Type B pancreatic cell (in vitro differentiated cells): Measurements from ENCODE around the gene MYLK2. TPM values are rescaled to one million over a fixed set of nuclear protein-coding genes. Genes with fewer than 3 reads are reported as not detected.

Source experiments
- DNase-seq: peaks from one replicate; pipeline ENCODE4 v3.0.0; 2021; ENCODE audit warnings: mixed read lengths; ENCODE audit not compliant: unreplicated experiment; ENCODE audit errors: extremely low spot score
- H3K27ac Mint-ChIP-seq: 2 replicates; pipeline ENCODE4 v1.8.0; 2021; ENCODE audit warnings: mild to moderate bottlenecking, mixed read lengths
- H3K27me3 Mint-ChIP-seq: 2 replicates; pipeline ENCODE4 v1.8.0; 2021; ENCODE audit warnings: mixed read lengths
- H3K36me3 Mint-ChIP-seq: 2 replicates; pipeline ENCODE4 v1.8.0; 2021; ENCODE audit warnings: mixed read lengths
- H3K4me1 Mint-ChIP-seq: one replicate; pipeline ENCODE4 v1.8.0; 2021; ENCODE audit warnings: mixed read lengths; ENCODE audit not compliant: unreplicated experiment
- H3K4me3 Mint-ChIP-seq: 2 replicates; pipeline ENCODE4 v1.8.0; 2021; ENCODE audit warnings: mild to moderate bottlenecking, mixed read lengths
- H3K9me3 Mint-ChIP-seq: 2 replicates; pipeline ENCODE4 v1.8.0; 2021; ENCODE audit warnings: mixed read lengths
- total RNA-seq: library from RNA; stranded (reverse); gene quantifications from 2 replicates; pipeline ENCODE4 v1.2.1, GENCODE V29; 2021; ENCODE audit warnings: low replicate concordance
- TF ChIP-seq, protein P1 (sequence below): fragments of 200-600 bp; sonication (generic); conservative IDR thresholded peaks from 2 replicates; pipeline ENCODE4 v1.5.0; 2021; ENCODE audit warnings: antibody characterized with exemption, mild to moderate bottlenecking

The MYLK2 gene
- total RNA-seq, 1 donor from 2014 or later, result 0.77 TPM

GRCh38 chr20:31816221-31816620 is 2.9 kb upstream of the MYLK2 start:
- H3K36me3 Mint-ChIP-seq, result no peaks in the 10 kb centered on the region
- H3K4me1 Mint-ChIP-seq, result peaks cover 18% of the 10 kb centered on the region
- TF ChIP-seq, protein P1, sequence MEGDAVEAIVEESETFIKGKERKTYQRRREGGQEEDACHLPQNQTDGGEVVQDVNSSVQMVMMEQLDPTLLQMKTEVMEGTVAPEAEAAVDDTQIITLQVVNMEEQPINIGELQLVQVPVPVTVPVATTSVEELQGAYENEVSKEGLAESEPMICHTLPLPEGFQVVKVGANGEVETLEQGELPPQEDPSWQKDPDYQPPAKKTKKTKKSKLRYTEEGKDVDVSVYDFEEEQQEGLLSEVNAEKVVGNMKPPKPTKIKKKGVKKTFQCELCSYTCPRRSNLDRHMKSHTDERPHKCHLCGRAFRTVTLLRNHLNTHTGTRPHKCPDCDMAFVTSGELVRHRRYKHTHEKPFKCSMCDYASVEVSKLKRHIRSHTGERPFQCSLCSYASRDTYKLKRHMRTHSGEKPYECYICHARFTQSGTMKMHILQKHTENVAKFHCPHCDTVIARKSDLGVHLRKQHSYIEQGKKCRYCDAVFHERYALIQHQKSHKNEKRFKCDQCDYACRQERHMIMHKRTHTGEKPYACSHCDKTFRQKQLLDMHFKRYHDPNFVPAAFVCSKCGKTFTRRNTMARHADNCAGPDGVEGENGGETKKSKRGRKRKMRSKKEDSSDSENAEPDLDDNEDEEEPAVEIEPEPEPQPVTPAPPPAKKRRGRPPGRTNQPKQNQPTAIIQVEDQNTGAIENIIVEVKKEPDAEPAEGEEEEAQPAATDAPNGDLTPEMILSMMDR, result no peak
- H3K27me3 Mint-ChIP-seq, result peaks cover 8% of the 10 kb centered on the region
- no peaks in the 10 kb centered on the region for H3K9me3 Mint-ChIP-seq
- H3K27ac Mint-ChIP-seq, result no peak overlapping the region
- H3K4me3 Mint-ChIP-seq, result no peak overlapping the region
- DNase-seq, result no peak

GRCh38 chr20:31817461-31817860 is 1.7 kb upstream of the MYLK2 start:
- TF ChIP-seq, protein P1, result no peak
- Mint-ChIP-seq H3K27ac (no peak overlapping the region), H3K27me3 (peaks cover 10% of the 10 kb centered on the region), H3K4me1 (peaks cover 13% of the 10 kb centered on the region), H3K4me3 (no peak overlapping the region), H3K36me3 (no peaks in the 10 kb centered on the region), H3K9me3 (no peaks in the 10 kb centered on the region)
- DNase-seq, result no peak

- no peaks in the 10 kb centered on the region for H3K36me3 Mint-ChIP-seq
- H3K4me1 Mint-ChIP-seq, result peaks cover 12% of the 10 kb centered on the region
- no peak overlapping the region for H3K4me3 Mint-ChIP-seq
- H3K27ac Mint-ChIP-seq, result no peak overlapping the region
- TF ChIP-seq, protein P1, result no peak
- H3K9me3 Mint-ChIP-seq, result no peaks in the 10 kb centered on the region
- DNase-seq, result no peak
- peaks cover 13% of the 10 kb centered on the region for H3K27me3 Mint-ChIP-seq
Measured at GRCh38 chr20:31818376-31818908, 714 bp upstream of the MYLK2 start.

DNA sequence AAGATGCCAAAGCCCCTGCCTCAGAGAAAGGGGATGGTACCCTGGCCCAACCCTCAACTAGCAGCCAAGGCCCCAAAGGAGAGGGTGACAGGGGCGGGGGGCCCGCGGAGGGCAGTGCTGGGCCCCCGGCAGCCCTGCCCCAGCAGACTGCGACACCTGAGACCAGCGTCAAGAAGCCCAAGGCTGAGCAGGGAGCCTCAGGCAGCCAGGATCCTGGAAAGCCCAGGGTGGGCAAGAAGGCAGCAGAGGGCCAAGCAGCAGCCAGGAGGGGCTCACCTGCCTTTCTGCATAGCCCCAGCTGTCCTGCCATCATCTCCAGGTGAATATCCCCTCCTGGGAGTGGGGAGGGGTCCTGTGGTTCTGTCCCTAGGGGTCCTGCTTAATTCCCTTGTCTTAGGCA is 1.1 kb downstream of the MYLK2 start:
- H3K27ac Mint-ChIP-seq, result no peak overlapping the region
- no peaks in the 10 kb centered on the region for H3K9me3 Mint-ChIP-seq
- TF ChIP-seq, protein P1, result no peak
- peaks cover 9% of the 10 kb centered on the region for H3K4me1 Mint-ChIP-seq
- no peak for DNase-seq
- peaks cover 13% of the 10 kb centered on the region for H3K27me3 Mint-ChIP-seq
- H3K36me3 Mint-ChIP-seq, result no peaks in the 10 kb centered on the region
- H3K4me3 Mint-ChIP-seq, result no peak overlapping the region

DNA sequence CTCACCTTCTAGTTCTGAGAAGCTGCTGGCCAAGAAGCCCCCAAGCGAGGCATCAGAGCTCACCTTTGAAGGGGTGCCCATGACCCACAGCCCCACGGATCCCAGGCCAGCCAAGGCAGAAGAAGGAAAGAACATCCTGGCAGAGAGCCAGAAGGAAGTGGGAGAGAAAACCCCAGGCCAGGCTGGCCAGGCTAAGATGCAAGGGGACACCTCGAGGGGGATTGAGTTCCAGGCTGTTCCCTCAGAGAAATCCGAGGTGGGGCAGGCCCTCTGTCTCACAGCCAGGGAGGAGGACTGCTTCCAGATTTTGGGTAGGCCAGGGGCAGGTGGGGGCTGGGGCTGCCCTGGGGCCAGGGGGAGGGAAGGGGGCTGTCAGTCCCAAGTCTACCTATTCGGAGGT is 2.3 kb downstream of the MYLK2 start:
- no peak for DNase-seq
- no peak overlapping the region for H3K27ac Mint-ChIP-seq
- peaks cover 6% of the 10 kb centered on the region for H3K4me1 Mint-ChIP-seq
- TF ChIP-seq, protein P1, result no peak
- peaks cover 9% of the 10 kb centered on the region for H3K27me3 Mint-ChIP-seq
- no peaks in the 10 kb centered on the region for H3K36me3 Mint-ChIP-seq
- no peaks in the 10 kb centered on the region for H3K9me3 Mint-ChIP-seq
- no peak overlapping the region for H3K4me3 Mint-ChIP-seq
